Glutamatergic neuron (in vitro differentiated cells): ENCODE data around the gene CDT1. TPM values are rescaled to one million over a fixed set of nuclear protein-coding genes. Genes with fewer than 3 reads are reported as not detected.

Experiments used
- DNase-seq: peaks from one replicate; pipeline ENCODE4 v3.0.0; 2022
- H3K27ac Mint-ChIP-seq: one replicate; pipeline ENCODE4 v1.8.0; 2020; ENCODE audit warnings: mild to moderate bottlenecking, mixed read lengths, inconsistent platforms; ENCODE audit not compliant: unreplicated experiment
- H3K27me3 Mint-ChIP-seq: one replicate; pipeline ENCODE4 v1.8.0; 2020; ENCODE audit warnings: mild to moderate bottlenecking, moderate library complexity, mixed read lengths, inconsistent platforms; ENCODE audit not compliant: unreplicated experiment
- H3K36me3 Mint-ChIP-seq: one replicate; pipeline ENCODE4 v1.8.0; 2020; ENCODE audit warnings: mild to moderate bottlenecking, mixed read lengths, inconsistent platforms; ENCODE audit not compliant: unreplicated experiment
- H3K4me1 Mint-ChIP-seq: one replicate; pipeline ENCODE4 v1.8.0; 2020; ENCODE audit warnings: mild to moderate bottlenecking, low read depth, mixed read lengths, inconsistent platforms; ENCODE audit not compliant: unreplicated experiment
- H3K4me3 Mint-ChIP-seq: one replicate; pipeline ENCODE4 v1.8.0; 2020; ENCODE audit warnings: mild to moderate bottlenecking, mixed read lengths, inconsistent platforms; ENCODE audit not compliant: unreplicated experiment
- H3K9me3 Mint-ChIP-seq: one replicate; pipeline ENCODE4 v1.8.0; 2020; ENCODE audit warnings: mild to moderate bottlenecking, moderate library complexity, mixed read lengths, inconsistent platforms; ENCODE audit not compliant: unreplicated experiment
- CTCF ChIP-seq: fragments of 200-600 bp; sonication (generic); IDR thresholded peaks from one replicate; pipeline ENCODE4 v1.5.0; 2021; ENCODE audit not compliant: partially characterized antibody, unreplicated experiment
- total RNA-seq: library from RNA; stranded (reverse); fragmentation: NEBNext Ultra II Directional; extraction: Animal tissue kit (Norgen Biotek cat#: 25700); gene quantifications from one replicate; pipeline ENCODE4 v1.2.1, GENCODE V29; 2021; ENCODE audit not compliant: unreplicated experiment

The CDT1 gene
- total RNA-seq, 1 donor from 2014 or later, result 5.6 TPM

DNA sequence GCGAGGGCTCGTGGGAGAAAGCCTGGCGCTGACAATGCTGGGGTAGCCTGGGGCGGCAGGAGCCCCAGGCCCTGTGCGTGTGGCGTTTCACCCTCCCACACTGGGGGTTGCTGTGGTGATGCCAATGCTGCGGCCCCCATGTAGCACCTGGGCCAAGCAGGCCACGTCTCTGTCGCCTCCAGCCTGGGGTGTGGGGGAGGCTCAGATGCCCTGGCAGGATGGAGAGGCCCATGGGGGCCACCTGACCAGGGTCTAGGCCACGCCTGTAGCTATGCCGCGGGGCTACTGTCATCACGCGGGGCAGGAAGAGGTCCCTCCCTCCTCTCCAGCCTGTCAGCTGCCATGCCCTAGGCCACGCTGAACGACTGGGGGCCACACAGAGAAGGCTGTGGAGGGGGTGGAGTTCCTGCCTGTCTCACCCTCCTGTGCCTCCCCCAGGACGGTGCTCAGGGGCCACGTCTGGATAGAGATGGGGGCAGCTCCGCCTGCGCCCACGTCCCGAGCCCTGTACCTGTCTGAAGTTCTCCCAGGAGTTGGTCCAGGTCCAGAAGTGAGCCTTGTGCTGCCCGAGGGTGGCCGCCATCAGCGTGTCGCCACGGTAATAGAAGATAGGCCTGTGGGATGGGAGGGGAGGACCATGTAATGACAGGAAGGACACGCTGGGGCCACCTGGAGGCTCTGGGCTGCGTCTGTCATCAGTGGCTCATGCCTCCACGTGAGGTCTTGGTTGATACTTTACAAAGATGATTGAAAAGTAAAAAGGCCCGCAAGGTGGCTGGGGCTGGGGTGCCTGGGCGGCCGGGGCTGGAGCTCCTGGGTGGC lies 20.9 kb downstream of the CDT1 start:
- Mint-ChIP-seq H3K4me3 (no peak overlapping the region), H3K27me3 (peaks cover 5% of the 10 kb centered on the region), H3K36me3 (no peaks in the 10 kb centered on the region), H3K27ac (no peak overlapping the region), H3K9me3 (peaks cover 1% of the 10 kb centered on the region), H3K4me1 (no peaks in the 10 kb centered on the region)
- no peak for DNase-seq
- no peak for TF ChIP-seq CTCF

GRCh38 chr16:88825146-88825545 lies 21.6 kb downstream of the CDT1 start:
- Mint-ChIP-seq H3K9me3 (peaks cover 1% of the 10 kb centered on the region), H3K27me3 (peaks cover 5% of the 10 kb centered on the region), H3K4me3 (no peak overlapping the region), H3K36me3 (no peaks in the 10 kb centered on the region), H3K4me1 (no peaks in the 10 kb centered on the region), H3K27ac (no peak overlapping the region)
- TF ChIP-seq CTCF, result no peak
- no peak for DNase-seq

GRCh38 chr16:88826070-88826840 lies 22.7 kb downstream of the CDT1 start:
- Mint-ChIP-seq H3K36me3 (no peaks in the 10 kb centered on the region), H3K4me1 (no peaks in the 10 kb centered on the region), H3K9me3 (peaks cover 1% of the 10 kb centered on the region), H3K27me3 (peaks cover 7% of the 10 kb centered on the region), H3K4me3 (no peak overlapping the region), H3K27ac (no peak overlapping the region)
- DNase-seq, result no peak
- no peak for TF ChIP-seq CTCF

- H3K36me3 Mint-ChIP-seq, result no peaks in the 10 kb centered on the region
- no peak overlapping the region for H3K4me3 Mint-ChIP-seq
- no peak overlapping the region for H3K27ac Mint-ChIP-seq
- peaks cover 1% of the 10 kb centered on the region for H3K9me3 Mint-ChIP-seq
- no peak for TF ChIP-seq CTCF
- peaks cover 5% of the 10 kb centered on the region for H3K27me3 Mint-ChIP-seq
- no peaks in the 10 kb centered on the region for H3K4me1 Mint-ChIP-seq
- DNase-seq, result no peak
Measured at GRCh38 chr16:88827727-88828126, 24.1 kb downstream of the CDT1 start.

GRCh38 chr16:88828711-88829110 lies 25.1 kb downstream of the CDT1 start:
- Mint-ChIP-seq H3K4me1 (no peaks in the 10 kb centered on the region), H3K27ac (no peak overlapping the region), H3K9me3 (peaks cover 1% of the 10 kb centered on the region), H3K27me3 (peaks cover 2% of the 10 kb centered on the region), H3K4me3 (no peak overlapping the region), H3K36me3 (no peaks in the 10 kb centered on the region)
- no peak for TF ChIP-seq CTCF
- DNase-seq, result no peak
